Measurements from ENCODE around the gene SMAD3.

Gene SMAD3

DNA sequence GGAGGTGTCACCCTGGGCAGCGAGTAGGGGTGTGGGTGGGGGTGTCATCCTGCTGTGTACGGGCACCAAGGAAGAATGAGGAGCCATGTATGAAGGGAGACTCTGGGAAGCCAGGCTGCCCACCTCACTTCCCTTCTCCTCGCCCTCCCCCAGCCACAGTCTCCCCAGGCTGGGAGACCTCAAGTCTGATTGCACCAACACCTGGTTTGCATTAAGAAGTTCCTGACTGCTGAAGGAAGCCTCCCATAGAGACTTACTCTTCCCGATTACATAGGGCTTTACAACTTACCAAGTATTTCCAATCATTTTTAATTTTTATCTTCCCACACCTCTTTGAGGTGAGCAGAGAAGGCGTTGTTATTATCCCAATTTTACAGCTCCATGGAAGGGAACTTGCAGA, 29.5 kb upstream of the SMAD3 start:
- in situ Hi-C loops (cut with HindIII; ENCODE audit: low sequenced_read_pairs) = no loop called here

DNA sequence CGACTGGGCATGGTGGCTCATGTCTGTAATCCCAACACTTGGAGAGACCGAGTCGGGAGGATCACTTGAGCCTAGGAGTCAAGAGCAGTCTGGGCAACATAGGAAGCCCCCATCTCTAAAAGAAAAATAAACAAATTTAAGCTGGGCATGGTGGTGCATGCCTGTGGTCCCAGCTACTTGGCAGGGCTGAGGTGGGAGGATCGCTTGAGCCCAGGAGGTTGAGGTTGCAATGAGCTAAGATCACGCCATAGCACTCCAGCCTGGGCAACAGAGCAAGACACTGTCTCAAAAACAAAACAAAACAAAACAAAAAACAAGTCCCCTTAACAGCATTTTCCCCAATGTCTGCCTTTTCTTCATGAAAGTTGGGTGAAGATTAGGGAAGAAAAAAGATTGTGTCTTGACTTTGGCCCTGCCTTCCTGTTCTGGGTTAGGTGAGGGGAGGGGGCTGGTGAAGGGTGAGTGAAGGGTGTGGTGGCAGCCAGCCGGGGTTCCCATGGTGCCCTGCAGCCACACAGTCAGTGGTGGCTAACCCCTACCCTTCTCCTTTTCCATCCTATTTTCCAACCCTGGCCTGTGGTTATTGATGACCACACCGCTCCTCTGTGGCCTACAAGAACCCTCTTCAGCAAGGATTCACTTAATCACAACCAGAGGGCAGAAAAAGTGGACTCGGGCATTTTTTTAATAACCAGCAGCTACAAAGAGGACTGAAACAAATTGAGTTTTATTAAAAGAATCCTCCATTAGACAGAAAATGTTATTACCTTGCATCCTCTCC, 28.4 kb upstream of the SMAD3 start:
- in situ Hi-C loops (cut with HindIII; ENCODE audit: low sequenced_read_pairs) = no loop called here

DNA sequence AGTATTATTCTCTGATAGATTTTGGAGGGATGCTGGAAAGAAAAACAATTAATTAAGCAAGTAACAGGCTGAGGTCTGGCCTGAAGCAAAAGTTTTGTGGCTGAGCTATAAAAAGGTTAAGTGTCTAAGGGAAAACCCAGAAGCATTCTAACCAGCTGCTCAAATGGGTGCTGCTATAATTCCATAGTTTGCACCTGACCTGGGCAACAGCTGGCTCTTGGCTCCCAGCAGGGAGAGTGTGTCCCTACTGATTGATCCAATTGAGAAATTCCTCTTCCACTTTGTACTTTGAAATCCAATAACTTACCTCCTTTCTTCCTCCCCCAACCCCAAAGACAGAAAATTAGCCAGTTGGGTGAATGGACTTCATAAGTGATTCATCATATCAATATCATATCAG, 27.7 kb upstream of the SMAD3 start:
- in situ Hi-C loops (cut with HindIII; ENCODE audit: low sequenced_read_pairs) = no loop called here

DNA sequence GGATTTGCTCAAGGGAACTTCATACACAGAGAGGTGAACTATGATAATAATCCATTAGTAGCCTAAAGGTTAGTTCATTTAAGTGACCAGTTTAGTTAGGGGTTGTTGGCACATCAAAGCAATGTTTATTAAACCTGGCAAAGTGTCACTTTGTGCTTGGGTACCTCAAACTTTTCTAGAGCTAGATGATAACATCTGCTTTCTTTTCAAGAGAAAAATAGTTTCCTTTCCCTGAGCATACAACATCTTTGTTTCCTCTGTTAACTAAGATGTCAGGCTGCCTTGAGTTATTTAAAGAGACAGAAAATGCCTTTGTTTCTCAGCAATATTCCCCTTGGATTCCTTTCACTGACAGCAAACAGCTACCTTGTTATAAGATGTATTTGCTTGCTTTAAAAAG, 26.7 kb upstream of the SMAD3 start:
- in situ Hi-C loops (cut with HindIII; ENCODE audit: low sequenced_read_pairs) = no loop called here

DNA sequence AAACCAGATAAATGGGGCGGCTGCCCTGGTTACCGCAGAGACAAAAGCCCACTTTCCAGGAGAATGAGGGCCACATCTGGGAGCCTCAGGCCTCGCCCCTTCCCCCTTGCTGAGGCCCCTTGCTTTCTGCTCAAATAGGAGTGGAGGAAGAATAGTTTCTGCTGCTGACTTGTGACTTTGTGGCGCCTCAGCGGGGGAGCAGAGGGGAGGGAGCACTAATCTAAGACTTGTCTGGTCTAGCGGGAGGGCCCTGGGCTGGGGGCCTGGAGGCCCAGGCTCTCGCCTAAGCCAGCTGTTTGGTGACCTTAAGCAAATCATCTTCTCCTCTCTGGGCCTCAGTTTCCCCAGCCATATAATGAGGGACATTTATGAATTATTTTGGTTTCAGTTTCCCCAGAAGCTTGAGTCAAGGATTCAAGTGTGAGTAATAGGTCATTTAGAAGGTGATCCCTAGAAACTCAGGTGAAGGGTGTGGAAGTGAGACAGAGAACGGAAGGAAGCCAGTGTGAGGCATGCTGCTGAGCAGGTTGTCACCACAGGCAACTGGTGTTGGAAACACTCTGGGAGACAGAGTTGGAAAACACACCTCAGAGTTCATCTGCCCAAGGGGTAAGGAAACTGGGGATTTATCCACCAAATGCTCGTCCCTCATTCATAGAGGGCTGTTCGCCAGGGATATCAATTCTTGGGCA, 25.9 kb upstream of the SMAD3 start:
- in situ Hi-C loops (cut with HindIII; ENCODE audit: low sequenced_read_pairs) = no loop called here

DNA sequence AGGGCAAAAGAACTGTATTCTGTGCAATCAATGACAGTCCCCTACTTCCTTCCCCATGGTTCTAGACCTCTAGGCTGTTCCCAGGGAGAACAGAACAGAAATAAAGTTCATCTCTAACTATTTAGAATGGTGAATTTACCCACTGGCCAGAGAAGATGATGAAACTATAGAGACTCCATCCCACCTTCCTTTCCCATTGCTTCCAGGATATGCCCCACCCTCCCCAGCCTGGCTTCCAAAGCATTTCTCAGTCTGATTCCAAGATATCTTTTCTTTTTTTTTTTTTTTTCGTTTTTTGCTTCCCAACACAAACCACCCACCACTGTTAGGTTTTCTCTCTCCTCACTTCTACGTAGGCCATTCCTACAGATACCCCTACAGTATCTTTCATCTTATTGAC, 25.1 kb upstream of the SMAD3 start:
- in situ Hi-C loops (cut with HindIII; ENCODE audit: low sequenced_read_pairs) = no loop called here

DNA sequence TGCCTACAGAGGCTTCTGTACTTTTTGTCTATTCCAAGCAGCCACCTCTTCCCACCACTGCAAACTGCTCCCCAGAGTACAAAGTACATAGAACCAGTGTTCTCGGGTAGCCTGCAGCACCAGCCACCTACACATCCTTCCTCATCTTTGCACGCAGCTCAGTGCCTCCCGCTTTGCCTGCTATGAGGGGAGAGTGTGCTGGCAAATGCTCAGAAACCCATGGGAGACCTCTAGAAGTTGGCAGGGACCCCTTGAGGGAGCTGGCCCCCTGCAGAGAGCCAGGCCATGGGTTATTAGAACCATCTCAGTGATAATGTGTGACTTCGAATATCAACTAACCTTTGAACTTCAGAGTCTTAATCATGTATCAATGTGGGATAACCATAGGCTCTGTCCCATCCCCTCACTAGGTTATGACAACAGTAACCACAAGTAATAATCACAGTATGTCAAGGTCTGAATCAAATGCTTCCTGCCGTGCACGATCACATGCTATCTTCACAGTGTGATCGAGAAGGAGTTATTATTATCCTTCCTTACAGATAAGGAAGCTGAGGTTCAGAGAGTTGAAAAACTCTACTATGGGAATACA, 22.8 kb upstream of the SMAD3 start:
- in situ Hi-C loops (cut with HindIII; ENCODE audit: low sequenced_read_pairs) = no loop called here

DNA sequence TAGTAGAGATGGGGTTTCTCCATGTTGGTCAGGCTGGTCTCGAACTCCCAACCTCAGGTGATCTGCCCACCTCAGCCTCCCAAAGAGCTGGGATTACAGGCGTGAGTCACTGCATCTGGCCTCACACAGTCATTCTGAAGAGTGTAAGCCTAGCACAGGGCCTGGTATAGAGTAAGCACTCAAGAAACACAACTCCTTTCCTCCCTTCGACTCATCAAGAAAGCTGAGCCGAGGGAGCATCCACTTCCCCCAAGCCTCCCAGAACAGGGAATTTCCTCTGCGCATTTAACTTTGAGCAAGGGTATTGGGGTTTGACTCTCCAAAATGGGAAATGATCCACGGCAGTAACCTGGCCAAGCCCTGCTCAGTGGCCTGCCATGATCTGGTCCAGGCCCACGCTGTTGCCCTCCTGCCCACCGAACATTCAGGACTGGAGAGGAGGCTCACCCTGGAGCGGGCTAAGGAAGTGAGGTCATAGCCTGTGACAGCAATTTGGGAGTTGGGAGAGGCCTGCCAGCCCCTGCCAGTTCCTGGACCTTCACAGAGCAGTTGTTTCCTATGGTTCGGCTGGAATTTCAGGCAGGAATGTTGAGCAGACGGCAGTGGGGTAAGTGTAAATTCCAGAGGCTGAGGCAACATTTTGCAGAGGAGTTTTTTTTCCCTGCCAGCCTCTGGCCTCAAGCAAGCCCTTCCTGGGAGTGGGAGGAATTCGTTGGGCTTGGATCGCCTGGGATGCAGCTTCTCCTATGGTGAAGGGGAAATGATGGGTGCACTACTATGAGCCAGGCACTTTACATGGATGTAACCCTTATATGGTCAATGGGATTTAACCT, 21.2 kb upstream of the SMAD3 start:
- in situ Hi-C loops (cut with HindIII; ENCODE audit: low sequenced_read_pairs) = no loop called here

DNA sequence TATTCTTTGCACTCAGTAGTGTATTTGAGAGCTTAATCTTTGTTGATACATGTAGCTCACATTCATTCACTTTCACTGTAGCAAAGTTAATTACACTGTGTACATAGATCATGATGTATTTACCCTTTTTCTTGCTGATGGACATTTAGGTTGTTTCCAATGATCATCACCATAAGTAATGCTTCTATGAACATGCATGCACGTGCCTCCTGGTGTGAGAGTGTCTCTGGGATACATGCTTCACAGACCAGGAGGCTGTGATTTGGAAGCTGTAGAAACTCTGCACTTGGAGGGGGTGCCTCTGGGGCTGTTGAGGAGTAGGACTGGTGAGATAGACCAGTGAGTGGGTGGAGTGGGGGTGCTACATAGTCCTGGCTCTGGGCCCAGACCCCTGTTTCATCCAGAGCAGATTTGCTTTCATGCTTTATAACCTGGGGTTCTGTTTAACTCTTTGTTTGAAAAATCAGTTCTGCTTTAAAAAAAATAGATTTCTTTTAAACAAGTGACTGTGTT, 18.2 kb upstream of the SMAD3 start:
- in situ Hi-C loops (cut with HindIII; ENCODE audit: low sequenced_read_pairs) = no loop called here

DNA sequence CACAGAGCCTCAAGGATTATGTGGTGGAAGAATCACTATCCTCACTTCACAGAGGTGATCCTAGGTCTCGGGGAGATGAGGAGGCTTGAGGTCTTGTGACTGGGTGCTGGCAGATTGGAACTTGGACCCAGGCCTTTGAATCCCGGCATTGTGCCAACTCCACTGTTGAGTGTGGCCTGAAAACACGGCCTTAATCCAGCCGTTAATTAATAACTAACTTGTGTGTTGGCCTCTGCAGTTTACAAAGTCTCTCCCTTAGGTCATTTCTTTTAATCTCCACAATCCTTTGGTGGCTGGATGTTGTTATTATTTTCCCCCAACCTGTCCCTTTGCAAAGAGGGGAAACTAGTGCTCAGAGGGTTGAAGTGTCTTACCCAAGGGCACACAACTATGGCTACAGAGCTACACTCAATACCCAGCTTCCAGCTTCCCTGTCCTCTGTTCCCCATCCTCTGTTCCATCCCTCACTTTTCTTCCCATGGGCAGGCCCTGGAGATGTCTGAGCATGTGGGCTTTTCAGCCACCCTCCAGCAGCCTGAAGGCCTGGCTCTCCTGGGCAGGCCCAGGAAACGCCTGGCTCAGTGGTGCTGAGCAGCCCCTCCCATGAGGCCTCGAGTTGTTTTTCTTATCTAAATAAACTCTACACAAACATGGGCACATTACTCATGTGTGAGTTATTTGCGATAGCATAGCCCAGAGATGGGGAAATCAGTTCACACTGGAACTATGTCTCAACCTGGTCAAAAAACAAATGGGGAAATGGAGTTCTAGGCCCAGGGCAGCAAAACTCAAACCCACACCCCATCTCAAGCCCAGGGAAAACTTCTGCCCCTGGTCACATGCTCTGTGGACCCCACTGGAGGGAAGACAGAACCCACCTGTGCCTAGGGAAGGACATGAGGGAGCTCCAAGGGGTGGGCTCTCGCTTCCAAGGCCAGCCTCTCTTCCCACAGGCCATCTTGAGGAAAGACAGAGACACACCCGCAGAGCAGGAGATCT, 16.8 kb upstream of the SMAD3 start:
- in situ Hi-C loops (cut with HindIII; ENCODE audit: low sequenced_read_pairs) = no loop called here

DNA sequence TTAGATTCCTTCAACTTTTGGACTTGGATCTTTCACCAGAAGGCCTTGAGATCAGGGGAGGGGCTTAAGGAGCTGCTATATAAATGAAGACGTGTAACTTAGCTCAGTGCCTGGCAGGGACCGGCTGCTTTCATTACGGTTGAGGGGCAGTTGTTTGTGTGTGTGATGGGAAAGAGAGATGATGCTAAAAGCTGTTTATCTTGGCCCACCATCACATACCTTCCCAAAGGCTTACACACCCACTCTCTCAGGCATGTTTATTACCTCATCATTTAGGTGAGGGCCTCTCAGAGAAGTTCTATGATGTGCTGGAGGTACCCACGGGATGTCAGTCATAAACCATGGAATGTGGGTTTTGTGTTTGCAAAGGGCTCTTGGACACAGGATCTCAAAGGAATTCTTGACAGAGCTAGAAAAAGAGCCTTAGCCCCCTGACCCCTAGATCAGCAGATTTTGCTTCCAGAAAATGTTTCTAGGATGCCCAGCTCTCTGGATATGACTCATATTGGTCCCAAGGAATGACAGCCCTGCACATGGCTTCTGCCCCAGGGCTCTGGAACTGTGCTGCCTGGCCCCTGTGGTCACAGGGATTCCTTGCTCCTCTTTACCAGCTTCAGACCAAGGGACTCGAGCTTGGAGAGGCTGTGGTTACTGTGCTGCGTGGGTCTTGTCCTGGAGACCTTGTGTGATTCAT, 15.9 kb upstream of the SMAD3 start:
- in situ Hi-C loops (cut with HindIII; ENCODE audit: low sequenced_read_pairs) = no loop called here

DNA sequence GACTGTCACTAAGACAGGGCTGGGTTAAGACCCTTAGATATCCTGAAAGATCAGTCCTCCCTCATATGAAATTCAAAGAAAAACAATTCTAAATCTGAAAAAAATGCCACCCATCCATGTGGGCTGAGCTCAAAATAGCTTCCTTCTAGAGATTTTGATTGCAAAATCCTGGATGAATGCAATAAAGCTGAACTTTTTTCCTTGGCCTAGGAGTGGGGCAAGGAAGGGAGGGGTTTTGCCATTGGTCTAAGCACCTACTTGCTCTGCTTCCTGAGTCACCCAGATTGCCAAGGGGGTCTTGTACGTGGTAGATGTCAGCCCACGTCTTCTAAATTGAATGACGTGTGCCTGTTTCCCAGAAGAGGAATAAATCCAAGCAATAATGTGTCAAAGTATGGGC, 15.3 kb upstream of the SMAD3 start:
- in situ Hi-C loops (cut with HindIII; ENCODE audit: low sequenced_read_pairs) = no loop called here

DNA sequence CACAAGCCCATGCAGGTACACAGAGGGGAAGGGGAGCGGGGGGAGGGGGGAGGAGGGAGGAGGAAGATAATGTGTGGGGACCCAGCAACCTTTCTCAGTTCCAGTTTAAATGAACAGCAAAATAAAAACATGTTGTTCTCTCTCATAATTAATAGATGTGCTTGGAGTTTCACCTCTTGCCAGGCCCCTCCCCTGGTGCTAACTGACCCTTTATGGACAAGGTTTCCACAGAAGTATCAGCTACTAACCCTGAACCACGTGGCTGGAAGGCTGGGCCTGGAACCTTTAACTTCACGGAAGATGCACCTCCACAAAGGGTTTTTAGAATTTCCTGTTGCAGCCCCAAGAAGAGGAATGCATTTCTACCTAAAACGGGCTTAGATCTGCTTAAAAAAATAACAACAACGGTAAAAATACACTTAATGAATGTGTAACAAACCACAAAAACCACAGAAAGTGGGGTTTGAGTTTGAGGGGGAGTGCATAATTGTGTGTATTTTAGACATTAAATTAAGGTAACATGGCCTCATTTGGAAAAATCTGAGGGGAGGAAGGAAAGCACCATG, 14.8 kb upstream of the SMAD3 start:
- in situ Hi-C loops (cut with HindIII; ENCODE audit: low sequenced_read_pairs) = no loop called here

DNA sequence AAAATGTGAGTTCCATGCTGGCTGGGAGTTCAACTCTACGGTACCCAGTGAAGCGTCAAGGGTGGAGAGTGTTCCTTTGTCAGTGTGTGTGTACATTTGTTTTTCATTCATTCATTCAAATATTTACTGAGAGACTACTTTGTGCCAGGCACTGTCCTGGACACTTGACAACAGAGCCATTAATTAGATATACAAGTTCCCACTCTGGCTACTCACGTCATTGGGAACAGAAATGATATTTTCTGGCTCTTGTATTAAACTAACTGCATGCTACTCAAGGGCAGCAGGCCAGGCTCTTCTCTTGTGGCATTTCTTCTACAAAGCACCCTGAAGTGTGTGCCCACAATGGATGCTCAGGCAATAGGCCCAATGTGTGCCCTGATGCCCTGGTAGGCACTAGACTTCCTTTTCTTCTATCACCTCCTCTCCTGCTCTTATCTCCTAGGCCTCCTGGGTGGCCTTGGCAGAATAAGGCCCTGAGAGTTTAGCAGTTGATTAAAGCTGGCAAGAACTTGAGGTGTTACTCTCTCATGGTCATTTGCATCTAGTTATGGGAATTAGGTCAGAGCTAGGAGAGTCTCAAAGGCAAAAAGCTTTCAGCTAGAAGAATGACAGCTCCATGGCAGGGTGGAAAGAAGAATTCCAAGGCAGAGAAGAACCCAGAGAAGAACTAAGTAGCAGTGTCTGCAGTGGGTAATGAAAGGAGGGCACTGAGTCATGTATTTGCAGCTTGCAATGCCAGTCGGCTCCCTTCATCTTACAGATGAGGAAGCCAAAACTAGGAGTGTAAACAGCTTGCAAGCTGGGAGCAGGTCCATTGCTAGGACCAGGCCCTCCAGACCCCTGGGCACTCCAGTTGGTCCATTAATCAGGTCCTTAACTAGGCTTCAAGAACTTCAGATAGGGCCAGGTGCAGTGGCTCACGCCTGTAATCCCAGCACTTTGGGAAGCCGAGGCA, 14.0 kb upstream of the SMAD3 start:
- in situ Hi-C loops (cut with HindIII; ENCODE audit: low sequenced_read_pairs) = no loop called here

DNA sequence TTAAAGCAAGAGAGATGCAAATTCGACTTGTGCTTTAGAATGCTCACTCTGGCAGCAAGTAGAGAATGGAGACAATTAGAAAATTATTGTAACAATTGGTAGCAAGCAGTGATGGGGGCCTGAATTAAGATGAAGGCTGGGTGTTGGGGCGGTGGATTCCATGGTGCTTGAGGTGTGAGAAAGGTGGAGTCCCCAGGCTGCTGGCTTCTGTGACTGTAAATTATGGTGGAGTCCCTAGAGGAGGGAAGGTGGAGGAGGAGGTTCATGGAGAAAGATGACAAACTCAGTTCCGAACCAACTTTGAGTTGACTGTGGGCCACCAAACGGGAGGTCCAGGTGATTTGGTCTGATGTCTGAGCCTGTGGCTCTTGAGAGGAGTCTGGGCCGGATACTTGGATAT, 10.7 kb upstream of the SMAD3 start:
- in situ Hi-C loops (cut with HindIII; ENCODE audit: low sequenced_read_pairs) = no loop called here

DNA sequence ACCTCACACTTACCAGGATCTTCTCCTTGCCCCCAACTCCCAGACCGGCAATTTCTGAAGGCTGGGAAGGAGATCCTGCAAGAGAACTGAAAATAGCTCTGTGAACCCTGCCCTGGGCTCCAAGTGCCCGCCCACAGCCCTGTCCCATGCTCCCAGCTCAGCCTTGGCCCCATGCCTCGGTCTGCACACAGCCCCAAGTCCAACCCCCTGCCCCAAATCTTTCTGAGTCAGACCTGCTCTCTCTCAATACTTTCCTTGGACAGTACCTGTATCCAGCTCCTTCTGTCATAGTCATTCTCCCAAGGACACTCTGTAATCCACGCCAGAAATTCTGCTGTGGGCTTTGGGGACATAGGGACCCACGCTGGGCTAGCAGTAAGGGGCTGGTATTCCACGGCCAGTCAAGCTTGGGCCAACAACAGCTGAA, 6.3 kb upstream of the SMAD3 start:
- in situ Hi-C loops (cut with HindIII; ENCODE audit: low sequenced_read_pairs) = no loop called here

DNA sequence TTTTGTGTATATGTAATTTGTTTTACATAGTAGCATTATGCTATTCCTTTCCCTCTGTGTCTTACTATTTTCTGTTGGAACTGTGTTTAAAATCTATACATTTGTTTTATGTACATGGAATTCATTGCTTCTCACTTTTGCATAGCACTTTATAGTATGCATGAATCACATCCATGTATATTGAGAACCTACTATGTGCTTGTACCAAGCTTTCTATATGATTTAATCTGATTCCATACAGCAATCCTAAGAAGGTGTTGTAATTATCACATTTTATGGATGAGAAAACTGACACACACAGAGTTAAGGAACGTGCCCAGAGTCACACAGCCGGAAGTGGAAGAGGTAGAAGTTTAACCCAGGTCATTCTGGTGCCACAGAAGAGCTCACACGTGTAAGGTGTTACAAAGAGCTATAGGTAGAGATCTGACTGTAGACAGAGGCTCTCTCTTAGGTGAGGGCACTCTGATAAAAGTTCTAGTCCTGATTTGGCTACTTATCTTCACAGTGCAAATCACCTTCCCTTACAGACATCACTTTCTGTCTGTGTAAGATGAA, 3.5 kb upstream of the SMAD3 start:
- in situ Hi-C loops (cut with HindIII; ENCODE audit: low sequenced_read_pairs) = no loop called here
